Endodermal cell (in vitro differentiated cells): ENCODE data around the gene VSTM2B. TPM values are rescaled to one million over a fixed set of nuclear protein-coding genes. Genes with fewer than 3 reads are reported as not detected.

Source experiments
- DNase-seq: peaks from one replicate; pipeline ENCODE4 v3.0.0-alpha.2; 2017
- H3K27ac ChIP-seq: 2 replicates; pipeline ENCODE4 v1.5.1; 2013; ENCODE audit warnings: mild to moderate bottlenecking, low read depth, low read length, moderate library complexity
- H3K27me3 ChIP-seq: 2 replicates; pipeline ENCODE4 v1.6.1; 2013; ENCODE audit warnings: mild to moderate bottlenecking, low read length, moderate library complexity; ENCODE audit not compliant: insufficient read depth, control insufficient read depth, poor library complexity, severe bottlenecking
- H3K36me3 ChIP-seq: 2 replicates; pipeline ENCODE4 v1.7.0; 2013; ENCODE audit warnings: mild to moderate bottlenecking, low read length, moderate library complexity; ENCODE audit not compliant: control insufficient read depth, insufficient read depth
- H3K4me1 ChIP-seq: one replicate; pipeline ENCODE4 v1.7.0; 2013; ENCODE audit warnings: low read length; ENCODE audit not compliant: control insufficient read depth, insufficient read depth
- H3K4me3 ChIP-seq: 2 replicates; pipeline ENCODE4 v1.5.1; 2013; ENCODE audit warnings: mild to moderate bottlenecking, low read length, moderate library complexity
- H3K9ac ChIP-seq: 2 replicates; pipeline ENCODE4 v1.6.1; 2013; ENCODE audit warnings: mild to moderate bottlenecking, low read length, moderate library complexity; ENCODE audit not compliant: poor library complexity, severe bottlenecking; ENCODE audit errors: extremely low read depth
- H3K9me3 ChIP-seq: 2 replicates; pipeline ENCODE4 v1.6.1; 2013; ENCODE audit warnings: mild to moderate bottlenecking, low read length, moderate library complexity; ENCODE audit not compliant: control insufficient read depth
- H3K27ac Mint-ChIP-seq: 2 replicates; pipeline ENCODE4 v1.8.0; 2020; ENCODE audit warnings: mixed read lengths
- H3K27me3 Mint-ChIP-seq: 2 replicates; pipeline ENCODE4 v1.8.0; 2021; ENCODE audit warnings: mild to moderate bottlenecking, mixed read lengths; ENCODE audit not compliant: insufficient read depth
- H3K36me3 Mint-ChIP-seq: 2 replicates; pipeline ENCODE4 v1.8.0; 2020; ENCODE audit warnings: low read depth, mixed read lengths
- H3K4me1 Mint-ChIP-seq: 2 replicates; pipeline ENCODE4 v1.8.0; 2020; ENCODE audit warnings: mixed read lengths
- H3K4me3 Mint-ChIP-seq: 2 replicates; pipeline ENCODE4 v1.8.0; 2020; ENCODE audit warnings: mild to moderate bottlenecking, moderate library complexity, mixed read lengths
- H3K9me3 Mint-ChIP-seq: 2 replicates; pipeline ENCODE4 v1.8.0; 2020; ENCODE audit warnings: mild to moderate bottlenecking, mixed read lengths
- CTCF ChIP-seq: fragments of 200-600 bp; sonication (generic); conservative IDR thresholded peaks from 2 replicates; pipeline ENCODE4 v1.5.0; 2021; ENCODE audit warnings: antibody characterized with exemption, mild to moderate bottlenecking
- WGBS, 2 experiments: methylation state at CpG; one replicate each; pipeline versions ENCODE4 v1.1.5 to v1.1.7; 2013; ENCODE audit warnings: missing lambda C conversion rate in 2 of 2, mixed read lengths in 1 of 2; ENCODE audit not compliant: insufficient coverage in 1 of 2, insufficient read length in 1 of 2; 5-methylcytosine and 5-hydroxymethylcytosine counted together
- total RNA-seq, 2 donors: library from RNA; stranded (reverse); fragmentation: NEBNext Ultra II Directional in 1 of 2; extraction: Animal tissue kit (Norgen Biotek cat#: 25700) in 1 of 2; gene quantifications; 2 replicates in 1 of 2; 3 replicates in 1 of 2; pipeline ENCODE4 v1.2.1, GENCODE V29; 2021

The VSTM2B gene
- total RNA-seq, 2 donors from 2014 or later, result 0.18 TPM; not detected in 1

DNA sequence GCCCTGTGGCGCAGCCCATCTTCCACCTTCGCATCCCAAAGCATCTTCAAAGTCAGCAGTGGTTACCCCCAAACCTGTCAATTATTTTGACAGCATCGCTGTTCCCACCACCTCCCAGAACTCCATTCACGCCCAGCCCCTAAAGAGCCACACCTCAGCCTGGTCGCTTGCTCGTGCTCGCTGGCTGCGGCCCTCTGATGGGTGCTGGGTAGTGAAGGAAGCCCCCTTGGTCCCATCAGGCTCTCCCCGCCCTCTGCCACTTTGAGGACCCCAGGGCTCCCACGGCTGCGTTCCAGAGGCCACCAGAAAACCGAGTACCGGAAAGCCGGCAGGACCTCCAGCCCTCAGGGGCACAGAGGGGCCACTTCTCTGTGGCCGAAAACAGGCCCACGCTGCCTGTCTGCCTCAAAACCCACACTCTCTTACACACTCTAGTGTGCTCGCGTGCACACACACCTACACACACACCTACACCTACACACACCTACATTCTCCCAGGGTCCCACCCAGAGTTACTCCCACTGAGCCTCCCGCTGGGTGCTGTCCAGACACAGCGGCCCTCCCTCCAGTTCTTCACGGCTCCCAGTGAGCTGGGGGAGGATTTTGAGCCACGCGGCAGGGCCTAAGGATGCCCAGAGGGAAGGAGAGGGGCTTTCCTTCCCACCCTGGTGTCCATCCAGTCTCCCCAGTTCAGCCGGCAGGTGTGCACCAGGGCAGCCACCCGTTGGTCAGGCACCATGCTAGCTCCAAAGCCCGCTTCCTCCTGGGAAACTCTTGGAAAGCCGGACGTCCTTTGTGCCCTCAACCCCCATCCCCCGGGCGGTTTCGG is 1.9 kb downstream of the VSTM2B start:
- Histone ChIP-seq H3K9me3 (no peaks in the 10 kb centered on the region), H3K4me3 (peak overlapping the region; percentile 40), H3K36me3 (no peaks in the 10 kb centered on the region), H3K27ac (no peak overlapping the region), H3K4me1 (no peaks in the 10 kb centered on the region), H3K27me3 (peaks cover 98% of the 10 kb centered on the region), H3K9ac (no peak overlapping the region)
- peak overlapping the region; percentile 35 for H3K4me3 Mint-ChIP-seq
- no peak overlapping the region for H3K27ac Mint-ChIP-seq
- no peak for DNase-seq
- peaks cover 90% of the 10 kb centered on the region for H3K27me3 Mint-ChIP-seq
- H3K9me3 Mint-ChIP-seq, result peaks cover 8% of the 10 kb centered on the region
- peak; percentile 57 for TF ChIP-seq CTCF
- H3K4me1 Mint-ChIP-seq, result peaks cover 5% of the 10 kb centered on the region
- H3K36me3 Mint-ChIP-seq, result no peaks in the 10 kb centered on the region
- WGBS, 2 experiments, result 26% methylated on average over 8 to 31 of the region's 31 CpGs

- H3K4me3 ChIP-seq, result peak overlapping the region; percentile 71
- Mint-ChIP-seq H3K27ac (no peak overlapping the region), H3K36me3 (no peaks in the 10 kb centered on the region), H3K4me1 (peaks cover 5% of the 10 kb centered on the region), H3K27me3 (peaks cover 87% of the 10 kb centered on the region), H3K9me3 (peaks cover 8% of the 10 kb centered on the region), H3K4me3 (peak overlapping the region; percentile 46)
- H3K9me3 ChIP-seq, result no peaks in the 10 kb centered on the region
- H3K27me3 ChIP-seq, result peaks cover 91% of the 10 kb centered on the region
- no peaks in the 10 kb centered on the region for H3K4me1 ChIP-seq
- H3K27ac ChIP-seq, result no peak overlapping the region
- peak; percentile 95 for TF ChIP-seq CTCF
- 0 to 1% methylated on average over 22 to 57 of the region's 57 CpGs for WGBS, 2 experiments
- DNase-seq, result peak; percentile 94
- H3K9ac ChIP-seq, result no peak overlapping the region
- H3K36me3 ChIP-seq, result no peaks in the 10 kb centered on the region
Observed at GRCh38 chr19:29528350-29528945, 2.7 kb downstream of the VSTM2B start.

- peaks cover 5% of the 10 kb centered on the region for H3K4me1 Mint-ChIP-seq
- H3K36me3 ChIP-seq, result no peaks in the 10 kb centered on the region
- DNase-seq, result peak; percentile 71
- 3 to 6% methylated on average over 15 to 39 of the region's 39 CpGs for WGBS, 2 experiments
- H3K27me3 Mint-ChIP-seq, result peaks cover 86% of the 10 kb centered on the region
- H3K4me3 ChIP-seq, result peak overlapping the region; percentile 71
- peaks cover 84% of the 10 kb centered on the region for H3K27me3 ChIP-seq
- H3K9ac ChIP-seq, result no peak overlapping the region
- no peaks in the 10 kb centered on the region for H3K4me1 ChIP-seq
- H3K27ac Mint-ChIP-seq, result no peak overlapping the region
- H3K36me3 Mint-ChIP-seq, result no peaks in the 10 kb centered on the region
- peaks cover 8% of the 10 kb centered on the region for H3K9me3 Mint-ChIP-seq
- H3K27ac ChIP-seq, result no peak overlapping the region
- H3K4me3 Mint-ChIP-seq, result peak overlapping the region; percentile 46
- TF ChIP-seq CTCF, result no peak
- H3K9me3 ChIP-seq, result no peaks in the 10 kb centered on the region
Observed at GRCh38 chr19:29528946-29529645, 3.3 kb downstream of the VSTM2B start.
